ENCODE data around the gene SCAMP5.

Gene SCAMP5

DNA sequence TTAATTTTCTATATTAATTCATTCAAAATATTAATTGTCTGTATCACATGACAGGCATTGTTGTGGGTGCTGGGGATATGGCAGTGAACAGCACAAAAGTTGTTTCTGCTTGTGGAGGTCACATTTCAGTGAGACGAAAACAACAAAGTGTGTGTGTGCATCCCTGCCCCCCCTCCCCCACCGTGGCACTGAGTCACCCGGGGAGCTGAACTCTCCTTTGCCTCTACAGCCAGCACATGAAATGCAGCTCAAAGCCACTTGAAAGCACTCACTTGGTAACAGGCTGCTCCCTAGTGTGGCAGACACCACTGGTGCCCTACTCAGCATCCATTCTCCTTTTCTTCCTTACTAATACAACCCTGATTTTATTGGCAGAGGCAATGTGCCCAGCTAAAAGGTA, 16.9 kb upstream of the SCAMP5 start:
- TF ChIP-seq FOXA1 (IDR thresholded peaks at IDR 0.05): no peak
- no peak for TF ChIP-seq TARDBP (IDR thresholded peaks at IDR 0.05)
- TF ChIP-seq ELF4 (IDR thresholded peaks at IDR 0.05): no peak
- TF ChIP-seq SP1 (IDR thresholded peaks at IDR 0.05): no peak
- no peak for TF ChIP-seq SUZ12 (IDR thresholded peaks at IDR 0.05)
- TF ChIP-seq HDGF (IDR thresholded peaks at IDR 0.05; ENCODE audit: borderline replicate concordance): no peak
- TF ChIP-seq NFRKB (IDR thresholded peaks at IDR 0.05): no peak
- TF ChIP-seq ARNT (IDR thresholded peaks at IDR 0.05): no peak
- TF ChIP-seq, protein P1, sequence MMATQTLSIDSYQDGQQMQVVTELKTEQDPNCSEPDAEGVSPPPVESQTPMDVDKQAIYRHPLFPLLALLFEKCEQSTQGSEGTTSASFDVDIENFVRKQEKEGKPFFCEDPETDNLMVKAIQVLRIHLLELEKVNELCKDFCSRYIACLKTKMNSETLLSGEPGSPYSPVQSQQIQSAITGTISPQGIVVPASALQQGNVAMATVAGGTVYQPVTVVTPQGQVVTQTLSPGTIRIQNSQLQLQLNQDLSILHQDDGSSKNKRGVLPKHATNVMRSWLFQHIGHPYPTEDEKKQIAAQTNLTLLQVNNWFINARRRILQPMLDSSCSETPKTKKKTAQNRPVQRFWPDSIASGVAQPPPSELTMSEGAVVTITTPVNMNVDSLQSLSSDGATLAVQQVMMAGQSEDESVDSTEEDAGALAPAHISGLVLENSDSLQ (IDR thresholded peaks at IDR 0.05): no peak
- TF ChIP-seq FOXM1 (IDR thresholded peaks at IDR 0.05; ENCODE audit: borderline replicate concordance): no peak
- TF ChIP-seq L3MBTL2 (conservative IDR thresholded peaks at IDR 0.05): no peak
- TF ChIP-seq ZNF384 (IDR thresholded peaks at IDR 0.05): no peak
- TF ChIP-seq LEF1 (IDR thresholded peaks at IDR 0.05; ENCODE audit: borderline replicate concordance): no peak
- TF ChIP-seq BHLHE40 (IDR thresholded peaks at IDR 0.05; ENCODE audit: borderline replicate concordance): no peak
- no peak for TF ChIP-seq CTBP1 (IDR thresholded peaks at IDR 0.05; ENCODE audit: borderline replicate concordance)
- no peak for TF ChIP-seq FOXK2 (IDR thresholded peaks at IDR 0.05)
- CTCF ChIA-PET: interaction anchor here (1.0 to 1.2 kb wide), 2 partner anchors 27 to 77 kb away, joined by 3 to 4 read pairs; no protein-coding TSS in a partner anchor
- POLR2A ChIA-PET: interaction anchor here (1.0 to 2.6 kb wide), 7 partner anchors 15 to 88 kb away, joined by 3 to 12 read pairs (median 6); partner anchors contain the start of genes COX5A, FAM219B, MPI and PPCDC
- DNase-seq (ENCODE audit: extremely low spot score): no peak

DNA sequence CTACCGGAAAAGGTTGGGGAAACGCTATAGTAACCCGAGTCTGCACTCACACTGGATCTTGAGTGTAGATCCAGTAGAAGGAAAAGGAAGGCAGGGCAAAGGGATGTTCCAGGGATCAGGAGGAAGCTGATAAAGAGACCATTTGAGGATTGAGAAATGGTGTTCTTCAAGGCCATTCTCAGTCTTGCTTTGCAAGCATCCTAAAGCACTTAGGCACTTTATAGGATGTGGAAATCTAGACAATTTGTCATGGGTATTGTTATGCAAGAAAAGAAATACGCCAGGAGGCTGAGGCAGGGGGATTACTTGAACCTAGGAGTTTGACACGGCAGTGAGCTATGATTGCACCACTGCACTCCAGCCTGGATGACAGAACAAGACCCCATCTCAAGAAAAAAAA, 13.2 kb upstream of the SCAMP5 start:
- POLR2A ChIA-PET: no interaction called here
- CTCF ChIA-PET: no interaction called here
- TF ChIP-seq FOXK2 (IDR thresholded peaks at IDR 0.05) (no peak), TARDBP (IDR thresholded peaks at IDR 0.05) (no peak), SUZ12 (IDR thresholded peaks at IDR 0.05) (no peak), ZNF384 (IDR thresholded peaks at IDR 0.05) (no peak), L3MBTL2 (conservative IDR thresholded peaks at IDR 0.05) (no peak), FOXM1 (IDR thresholded peaks at IDR 0.05; ENCODE audit: borderline replicate concordance) (no peak), FOXA1 (IDR thresholded peaks at IDR 0.05) (no peak), BHLHE40 (IDR thresholded peaks at IDR 0.05; ENCODE audit: borderline replicate concordance) (no peak), NFRKB (IDR thresholded peaks at IDR 0.05) (no peak), HDGF (IDR thresholded peaks at IDR 0.05; ENCODE audit: borderline replicate concordance) (no peak), LEF1 (IDR thresholded peaks at IDR 0.05; ENCODE audit: borderline replicate concordance) (no peak), ARNT (IDR thresholded peaks at IDR 0.05) (no peak), CTBP1 (IDR thresholded peaks at IDR 0.05; ENCODE audit: borderline replicate concordance) (no peak), ELF4 (IDR thresholded peaks at IDR 0.05) (no peak), SP1 (IDR thresholded peaks at IDR 0.05) (no peak)
- TF ChIP-seq, protein P1 (IDR thresholded peaks at IDR 0.05): no peak
- no peak for DNase-seq (ENCODE audit: extremely low spot score)

DNA sequence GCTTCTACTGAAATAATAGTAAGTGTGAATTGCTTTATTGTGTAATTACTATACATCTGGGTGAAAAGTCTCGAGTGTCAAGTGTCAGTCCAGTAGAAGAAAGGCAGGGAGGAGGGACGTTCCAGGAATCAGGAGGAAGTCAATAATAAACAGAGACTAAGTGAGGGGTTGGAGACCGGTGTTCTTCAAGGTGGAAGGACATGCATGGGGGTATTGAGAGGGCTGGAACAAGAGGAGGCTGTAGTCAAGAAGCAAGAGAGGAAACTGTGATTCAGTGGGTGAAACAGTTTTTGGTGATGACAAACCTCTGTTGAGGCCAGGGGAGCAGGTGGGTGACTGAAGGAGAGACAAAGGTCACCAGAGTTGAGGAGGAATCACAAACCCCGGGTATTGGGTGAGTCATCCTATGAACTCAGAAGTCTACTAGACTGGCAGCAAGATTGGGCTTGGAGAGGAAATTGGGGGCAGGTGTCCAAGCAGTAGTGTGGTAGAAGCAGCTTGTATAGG, 11.6 kb upstream of the SCAMP5 start:
- TF ChIP-seq L3MBTL2 (conservative IDR thresholded peaks at IDR 0.05) (no peak), FOXK2 (IDR thresholded peaks at IDR 0.05) (no peak), FOXA1 (IDR thresholded peaks at IDR 0.05) (no peak), NFRKB (IDR thresholded peaks at IDR 0.05) (no peak), ARNT (IDR thresholded peaks at IDR 0.05) (no peak), ZNF384 (IDR thresholded peaks at IDR 0.05) (no peak), ELF4 (IDR thresholded peaks at IDR 0.05) (no peak), SP1 (IDR thresholded peaks at IDR 0.05) (no peak), FOXM1 (IDR thresholded peaks at IDR 0.05; ENCODE audit: borderline replicate concordance) (no peak), HDGF (IDR thresholded peaks at IDR 0.05; ENCODE audit: borderline replicate concordance) (no peak), CTBP1 (IDR thresholded peaks at IDR 0.05; ENCODE audit: borderline replicate concordance) (no peak), SUZ12 (IDR thresholded peaks at IDR 0.05) (no peak)
- TF ChIP-seq, protein P1 (IDR thresholded peaks at IDR 0.05): no peak
- ChIA-PET POLR2A (interaction anchor here (2.8 kb wide), 1 partner anchor 11 kb away, joined by 12 read pairs; the partner anchor contains the start of gene SCAMP5), CTCF (no interaction called here)
- no peak for DNase-seq (ENCODE audit: extremely low spot score)

DNA sequence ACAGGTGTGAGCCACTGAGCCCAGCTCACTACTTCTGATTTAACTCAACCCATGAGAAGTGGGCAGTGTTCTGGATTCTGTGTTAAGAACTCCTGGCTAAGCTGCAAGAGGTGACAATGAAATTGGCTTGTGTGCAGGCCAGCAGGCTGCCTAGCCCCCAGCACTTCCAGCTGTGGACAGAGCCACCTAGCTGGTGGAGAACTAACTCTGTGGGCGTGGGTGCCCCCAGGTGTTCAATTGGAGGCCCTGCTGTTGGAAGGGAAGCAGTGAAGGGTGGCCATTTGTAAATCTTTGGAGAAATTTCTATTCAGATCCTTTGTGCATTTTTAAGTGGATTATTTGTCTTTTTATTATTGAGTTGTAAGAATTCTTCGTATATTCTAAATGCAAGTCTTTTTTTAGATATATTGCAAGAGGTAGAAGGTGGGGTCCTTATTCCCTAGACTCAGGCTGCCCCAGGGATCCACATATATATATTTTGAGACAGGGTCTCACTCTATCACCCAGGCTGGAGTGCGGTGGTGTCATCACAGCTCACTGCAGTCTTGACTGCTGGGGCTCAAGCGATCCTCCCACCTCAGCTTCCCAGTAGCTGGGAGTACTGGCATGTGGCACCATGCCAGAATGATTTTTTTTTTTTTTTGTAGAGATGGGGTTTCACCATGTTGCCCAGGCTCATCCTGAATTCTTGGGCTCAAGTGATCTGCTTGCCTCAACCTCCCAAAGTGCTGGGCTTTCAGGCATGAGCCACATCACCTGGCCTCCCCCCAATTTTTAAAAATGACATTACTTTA, 7.2 kb upstream of the SCAMP5 start:
- ChIA-PET POLR2A (interaction anchor here (1.3 to 1.5 kb wide), 2 partner anchors 31 to 82 kb away, joined by 7 to 8 read pairs; partner anchors contain the start of genes FAM219B and RPP25), CTCF (interaction anchor here (0.5 to 0.6 kb wide), 3 partner anchors 22 to 447 kb away, joined by 3 to 6 read pairs (median 4); no protein-coding TSS in a partner anchor)
- DNase-seq (ENCODE audit: extremely low spot score): peak; percentile 65
- TF ChIP-seq SUZ12 (IDR thresholded peaks at IDR 0.05) (no peak), ZNF384 (IDR thresholded peaks at IDR 0.05) (no peak), FOXK2 (IDR thresholded peaks at IDR 0.05) (no peak), FOXM1 (IDR thresholded peaks at IDR 0.05; ENCODE audit: borderline replicate concordance) (no peak), ARNT (IDR thresholded peaks at IDR 0.05) (no peak), L3MBTL2 (conservative IDR thresholded peaks at IDR 0.05) (no peak), LEF1 (IDR thresholded peaks at IDR 0.05; ENCODE audit: borderline replicate concordance) (no peak), TARDBP (IDR thresholded peaks at IDR 0.05) (no peak), HDGF (IDR thresholded peaks at IDR 0.05; ENCODE audit: borderline replicate concordance) (no peak), BHLHE40 (IDR thresholded peaks at IDR 0.05; ENCODE audit: borderline replicate concordance) (no peak), NFRKB (IDR thresholded peaks at IDR 0.05) (no peak)
- TF ChIP-seq, protein P1 (IDR thresholded peaks at IDR 0.05): no peak
